Adipocyte (in vitro differentiated cells): ENCODE measurements around the gene C6orf136.

Experiments
- DNase-seq: peaks from one replicate; pipeline ENCODE4 v3.0.0-alpha.2; 2015; ENCODE audit warnings: low read depth
- H3K27me3 ChIP-seq: replicated peaks from 2 replicates; pipeline ENCODE4 v1.7.0; 2013; ENCODE audit warnings: mild to moderate bottlenecking, low read length, moderate library complexity; ENCODE audit not compliant: control insufficient read depth, insufficient read depth
- H3K36me3 ChIP-seq: 2 replicates; pipeline ENCODE4 v1.7.0; 2013; ENCODE audit warnings: low read length, mild to moderate bottlenecking, moderate library complexity; ENCODE audit not compliant: control insufficient read depth, insufficient read depth, severe bottlenecking
- H3K4me1 ChIP-seq: 2 replicates; pipeline ENCODE4 v1.7.0; 2013; ENCODE audit warnings: mild to moderate bottlenecking, low read length, moderate library complexity; ENCODE audit not compliant: control insufficient read depth, insufficient read depth
- H3K4me3 ChIP-seq: 2 replicates; pipeline ENCODE4 v1.7.0; 2013; ENCODE audit warnings: mild to moderate bottlenecking, low read length, moderate library complexity
- H3K9ac ChIP-seq: 2 replicates; pipeline ENCODE4 v1.7.0; 2013; ENCODE audit warnings: mild to moderate bottlenecking, low read length, moderate library complexity
- H3K9me3 ChIP-seq: 2 replicates; pipeline ENCODE4 v1.7.0; 2013; ENCODE audit warnings: mild to moderate bottlenecking, low read length, moderate library complexity; ENCODE audit not compliant: control insufficient read depth

C6orf136 gene

DNA sequence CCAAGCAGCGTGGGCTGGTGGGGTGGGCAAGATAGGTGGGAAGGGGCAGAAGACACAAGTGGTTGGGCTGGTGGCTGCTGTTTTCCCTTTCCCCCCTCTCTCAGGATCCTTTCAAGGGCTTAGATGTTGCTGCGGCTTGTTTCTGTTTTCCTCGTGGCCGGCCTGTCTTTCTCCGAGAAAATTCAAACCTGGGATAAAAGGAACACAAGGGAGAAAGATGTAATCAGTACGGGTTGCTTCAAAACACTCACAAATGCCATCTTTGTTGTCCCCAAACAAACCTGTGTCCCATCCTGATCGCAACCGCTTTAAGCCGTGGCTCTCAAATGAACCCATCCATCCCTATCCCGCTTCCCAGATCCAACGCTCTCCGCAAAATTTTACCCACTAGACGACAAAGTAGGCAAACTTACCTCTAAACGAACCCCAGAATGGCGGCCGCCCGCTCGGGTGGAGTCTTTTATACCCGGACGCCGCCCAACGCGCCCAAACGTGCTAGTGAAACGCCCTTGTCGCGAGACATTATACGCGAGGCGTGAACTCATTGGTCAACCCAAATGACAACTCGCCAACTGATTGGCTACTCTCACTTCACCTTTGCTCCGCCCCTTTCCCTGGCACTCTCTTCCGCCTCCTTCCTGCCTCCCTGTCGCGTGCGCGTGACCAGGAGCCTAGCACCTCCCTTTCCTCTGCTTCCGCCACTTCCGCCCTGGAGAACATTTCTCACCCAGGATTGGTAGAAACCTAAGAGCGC, 29.9 kb upstream of the C6orf136 start, which contains the start of gene PPP1R10:
PPP1R10 (minus strand) TSS at position 433 of the 754 bp plus-strand sequence. CDS start 7,299 bp downstream, outside the sequence.
- H3K4me1 ChIP-seq, result peaks cover 35% of the 10 kb centered on the region
- no peaks in the 10 kb centered on the region for H3K27me3 ChIP-seq
- H3K9ac ChIP-seq, result peak within 1 kb of the TSS; percentile 98
- DNase-seq, result peak; percentile 100
- peak within 1 kb of the TSS; percentile 95 for H3K4me3 ChIP-seq
- peaks cover 36% of the 10 kb centered on the region for H3K36me3 ChIP-seq
- no peaks in the 10 kb centered on the region for H3K9me3 ChIP-seq

GRCh38 chr6:30617565-30618269, 29.2 kb upstream of the C6orf136 start, which contains the start of gene MRPS18B:
TSS of gene MRPS18B (plus strand) at chr6:30617840. CDS start at chr6:30617866, 26 bp downstream.
- Histone ChIP-seq H3K9me3 (no peaks in the 10 kb centered on the region), H3K27me3 (no peaks in the 10 kb centered on the region), H3K4me3 (peak within 1 kb of the TSS; percentile 95), H3K4me1 (peaks cover 28% of the 10 kb centered on the region), H3K9ac (peak within 1 kb of the TSS; percentile 98), H3K36me3 (peaks cover 42% of the 10 kb centered on the region)
- peak; percentile 99 for DNase-seq

- Histone ChIP-seq H3K9ac (peak overlapping the region; percentile 98), H3K9me3 (no peaks in the 10 kb centered on the region), H3K4me3 (peak overlapping the region; percentile 95), H3K36me3 (peaks cover 48% of the 10 kb centered on the region), H3K27me3 (no peaks in the 10 kb centered on the region), H3K4me1 (peaks cover 22% of the 10 kb centered on the region)
- no peak for DNase-seq
These were observed 28.6 kb upstream of the C6orf136 start for GRCh38 chr6:30618270-30618797.

- Histone ChIP-seq H3K9ac (peak overlapping the region; percentile 41), H3K9me3 (no peaks in the 10 kb centered on the region), H3K4me1 (peaks cover 10% of the 10 kb centered on the region), H3K4me3 (no peak overlapping the region), H3K36me3 (peaks cover 56% of the 10 kb centered on the region), H3K27me3 (no peaks in the 10 kb centered on the region)
- DNase-seq, result no peak
These were observed 27.4 kb upstream of the C6orf136 start for GRCh38 chr6:30619561-30619960.

GRCh38 chr6:30625511-30625910, 21.4 kb upstream of the C6orf136 start:
- no peak for DNase-seq
- Histone ChIP-seq H3K9me3 (no peaks in the 10 kb centered on the region), H3K4me3 (no peak overlapping the region), H3K4me1 (peaks cover 10% of the 10 kb centered on the region), H3K27me3 (no peaks in the 10 kb centered on the region), H3K36me3 (peaks cover 53% of the 10 kb centered on the region), H3K9ac (no peak overlapping the region)

DNA sequence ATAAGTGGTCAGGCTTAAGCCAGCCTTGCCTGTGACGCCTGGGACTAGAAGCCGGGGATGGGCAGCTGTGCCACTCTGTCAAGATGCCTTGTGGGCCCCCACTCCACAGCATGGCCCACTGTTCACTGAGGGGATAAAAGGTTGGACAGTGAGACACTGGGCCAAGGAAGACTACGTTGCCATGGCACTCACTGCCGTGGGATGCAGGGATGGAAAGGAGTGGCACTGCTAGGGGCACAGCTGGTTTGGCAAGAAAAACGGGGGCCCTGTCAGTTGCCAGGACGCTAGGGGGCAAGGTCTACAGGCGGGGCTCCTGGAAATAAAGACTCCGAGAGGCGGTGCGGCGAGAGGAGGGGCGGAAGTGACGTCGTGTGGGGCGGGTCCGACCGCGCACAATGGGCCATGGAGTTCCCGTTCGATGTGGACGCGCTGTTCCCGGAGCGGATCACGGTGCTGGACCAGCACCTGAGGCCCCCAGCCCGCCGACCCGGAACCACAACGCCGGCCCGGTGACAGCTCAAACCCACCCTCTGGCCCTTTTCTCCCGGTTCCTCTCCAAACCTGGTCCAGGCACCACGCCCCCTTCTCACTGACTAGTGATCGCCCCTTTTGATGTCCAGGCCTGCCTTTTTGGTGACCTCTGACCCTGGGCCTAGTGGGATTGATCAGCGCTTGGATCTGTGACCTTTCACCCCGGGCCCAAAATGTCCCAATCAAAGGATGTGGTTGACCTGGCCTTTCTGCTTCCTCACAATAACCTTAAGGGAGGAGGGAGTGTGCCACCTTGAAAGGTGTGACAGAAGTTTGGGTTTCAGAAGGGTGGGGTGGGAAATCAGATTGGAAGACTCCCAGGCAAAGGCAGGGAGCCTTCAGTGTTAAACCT, 20.2 kb upstream of the C6orf136 start, which contains the start of gene ATAT1:
ATAT1 (plus strand) TSS at position 391 of the 883 bp plus-strand sequence.
- peak; percentile 93 for DNase-seq
- Histone ChIP-seq H3K36me3 (peaks cover 44% of the 10 kb centered on the region), H3K4me1 (peaks cover 10% of the 10 kb centered on the region), H3K27me3 (no peaks in the 10 kb centered on the region), H3K9ac (peak within 1 kb of the TSS; percentile 90), H3K4me3 (peak within 1 kb of the TSS; percentile 86), H3K9me3 (no peaks in the 10 kb centered on the region)

DNA sequence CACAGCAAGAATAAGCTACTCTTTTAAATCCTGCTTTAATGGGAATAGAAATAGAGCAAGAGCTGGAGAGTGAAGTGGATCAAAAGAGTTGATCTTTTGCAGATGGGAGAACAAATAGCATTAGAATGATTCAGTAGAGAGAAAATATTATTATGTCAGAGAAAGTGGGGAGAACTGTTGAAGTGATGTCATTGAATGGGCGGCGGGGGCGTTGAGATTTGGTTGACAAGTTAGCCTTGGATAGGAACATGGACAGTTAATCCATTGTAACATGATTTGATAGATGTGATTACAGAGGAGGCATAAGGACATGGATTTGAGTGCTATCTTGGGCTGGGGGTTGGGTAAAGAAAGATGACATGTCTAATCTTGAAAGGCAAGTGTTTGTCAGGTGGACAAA, 11.1 kb upstream of the C6orf136 start:
- peaks cover 16% of the 10 kb centered on the region for H3K36me3 ChIP-seq
- H3K27me3 ChIP-seq, result no peaks in the 10 kb centered on the region
- no peaks in the 10 kb centered on the region for H3K9me3 ChIP-seq
- DNase-seq, result no peak
- no peak overlapping the region for H3K4me3 ChIP-seq
- H3K9ac ChIP-seq, result no peak overlapping the region
- H3K4me1 ChIP-seq, result no peaks in the 10 kb centered on the region

DNA sequence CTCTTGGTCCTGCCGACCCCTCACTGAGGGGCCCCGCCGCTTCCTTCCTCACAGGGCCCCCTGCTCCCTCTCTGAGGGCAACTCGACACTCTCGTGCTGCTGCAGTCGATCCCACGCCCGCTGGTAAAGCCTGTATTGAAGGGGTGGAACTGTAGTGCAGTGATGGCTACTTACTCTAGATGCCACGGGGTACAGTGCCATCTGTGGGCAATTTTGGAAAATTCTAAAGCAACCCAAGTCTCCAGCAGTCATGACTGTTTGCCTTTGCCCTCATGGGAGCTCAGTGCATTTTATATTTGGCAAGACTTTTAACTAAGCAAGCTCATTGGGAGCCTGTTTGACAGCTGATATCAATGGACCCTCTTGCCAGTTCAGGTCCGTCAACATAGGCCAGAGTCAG, 6.5 kb upstream of the C6orf136 start:
- no peaks in the 10 kb centered on the region for H3K4me1 ChIP-seq
- no peak for DNase-seq
- H3K9me3 ChIP-seq, result no peaks in the 10 kb centered on the region
- H3K36me3 ChIP-seq, result peaks cover 31% of the 10 kb centered on the region
- H3K9ac ChIP-seq, result no peak overlapping the region
- H3K4me3 ChIP-seq, result no peak overlapping the region
- H3K27me3 ChIP-seq, result no peaks in the 10 kb centered on the region

- DNase-seq, result no peak
- Histone ChIP-seq H3K36me3 (peaks cover 31% of the 10 kb centered on the region), H3K4me3 (no peak overlapping the region), H3K9me3 (no peaks in the 10 kb centered on the region), H3K9ac (no peak overlapping the region), H3K27me3 (no peaks in the 10 kb centered on the region), H3K4me1 (no peaks in the 10 kb centered on the region)
These were observed 5.9 kb upstream of the C6orf136 start for GRCh38 chr6:30641048-30641447.

DNA sequence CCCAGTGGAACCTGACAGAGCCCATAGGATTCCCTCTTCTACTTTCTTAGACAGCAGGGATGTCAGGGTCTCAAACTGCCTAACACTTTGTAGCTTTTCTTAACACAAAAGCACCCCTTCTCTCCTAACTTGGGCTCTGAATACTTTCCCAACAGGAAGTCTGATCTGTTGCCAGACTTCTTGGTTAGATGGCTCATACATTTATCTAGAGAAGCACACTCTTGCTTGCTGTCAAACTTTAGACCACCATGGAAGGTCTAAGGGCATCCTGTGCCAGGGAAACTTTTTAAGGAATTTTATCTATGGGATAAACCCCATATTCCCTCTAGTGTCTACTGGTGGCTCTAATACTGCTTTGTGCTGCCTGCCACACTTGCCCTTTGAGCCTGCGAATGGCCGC, 3.3 kb upstream of the C6orf136 start:
- no peak overlapping the region for H3K4me3 ChIP-seq
- H3K9ac ChIP-seq, result no peak overlapping the region
- DNase-seq, result no peak
- H3K4me1 ChIP-seq, result peaks cover 7% of the 10 kb centered on the region
- no peaks in the 10 kb centered on the region for H3K9me3 ChIP-seq
- no peaks in the 10 kb centered on the region for H3K27me3 ChIP-seq
- peaks cover 31% of the 10 kb centered on the region for H3K36me3 ChIP-seq
